SU-DHL-6 (cell line): ENCODE data around the gene NFAT5.

Experiments used
- H2AFZ ChIP-seq: fragments of 200-600 bp; sonication (generic); 2 replicates; pipeline ENCODE4 v1.6.1; 2014; ENCODE audit warnings: low read depth, mild to moderate bottlenecking, moderate library complexity, mixed read lengths, antibody characterized with exemption, low read length; ENCODE audit not compliant: severe bottlenecking
- H3F3A ChIP-seq: fragments of 200-600 bp; shearing (Covaris generic); 2 replicates; pipeline ENCODE4 v1.6.0; 2016; ENCODE audit warnings: antibody characterized with exemption, mild to moderate bottlenecking; ENCODE audit not compliant: insufficient read depth
- H3K27ac ChIP-seq: fragments of 200-600 bp; sonication (generic); 2 replicates; pipeline ENCODE4 v1.5.1; 2016; ENCODE audit warnings: low read depth, mild to moderate bottlenecking, low read length, moderate library complexity, mixed read lengths
- H3K27me3 ChIP-seq: fragments of 200-600 bp; sonication (generic), shearing (Covaris generic); 2 replicates; pipeline ENCODE4 v1.6.0; 2014; ENCODE audit warnings: mild to moderate bottlenecking, low read length
- H3K36me3 ChIP-seq: fragments of 200-600 bp; sonication (generic); 2 replicates; pipeline ENCODE4 v1.6.1; 2014; ENCODE audit warnings: mild to moderate bottlenecking, low read length, mixed read lengths
- H3K4me2 ChIP-seq: fragments of 300-600, 200-600 bp; shearing (Covaris generic), sonication (generic); 2 replicates; pipeline ENCODE4 v1.6.0; 2014; ENCODE audit warnings: low read length, low read depth, mild to moderate bottlenecking; ENCODE audit not compliant: poor library complexity, severe bottlenecking
- H3K4me3 ChIP-seq: fragments of 200-600 bp; sonication (generic); 2 replicates; pipeline ENCODE4 v1.5.1; 2014; ENCODE audit warnings: antibody characterized with exemption, low read length, mild to moderate bottlenecking, mixed read lengths; ENCODE audit not compliant: insufficient read depth, poor library complexity, severe bottlenecking
- H3K79me2 ChIP-seq: fragments of 200-600 bp; sonication (generic); 2 replicates; pipeline ENCODE4 v1.6.1; 2014; ENCODE audit warnings: mild to moderate bottlenecking, low read length, moderate library complexity; ENCODE audit not compliant: insufficient read depth
- H3K9ac ChIP-seq: fragments of 200-600 bp; sonication (generic); 2 replicates; pipeline ENCODE4 v1.7.0; 2014; ENCODE audit warnings: mild to moderate bottlenecking, low read length
- H3K9me2 ChIP-seq: fragments of 200-600 bp; sonication (generic); replicated peaks from 2 replicates; pipeline ENCODE4 v1.6.1; 2014; ENCODE audit warnings: low read length; ENCODE audit not compliant: insufficient read depth
- H3K9me3 ChIP-seq: fragments of 200-600 bp; sonication (generic); 2 replicates; pipeline ENCODE4 v1.6.1; 2014; ENCODE audit warnings: low read length, mixed read lengths; ENCODE audit not compliant: insufficient read depth
- H4K20me1 ChIP-seq: fragments of 200-600 bp; sonication (generic); 2 replicates; pipeline ENCODE4 v1.6.1; 2014; ENCODE audit warnings: low read depth, mild to moderate bottlenecking, antibody characterized with exemption, low read length, moderate library complexity, mixed read lengths
- EZH2phosphoT487 ChIP-seq: fragments of 200-600 bp; sonication (generic), shearing (Covaris generic); conservative IDR thresholded peaks from 2 replicates; pipeline ENCODE4 v1.6.1; 2018; ENCODE audit warnings: mild to moderate bottlenecking, antibody characterized with exemption, low read length, moderate library complexity, mixed read lengths
- TF ChIP-seq, protein P1 (sequence below): fragments of 200-600 bp; sonication (generic); IDR thresholded peaks from one replicate; pipeline ENCODE4 v1.5.1; 2017; ENCODE audit warnings: antibody characterized with exemption, mild to moderate bottlenecking, low read length, moderate library complexity; ENCODE audit not compliant: insufficient read depth, poor library complexity, severe bottlenecking

NFAT5 gene

DNA sequence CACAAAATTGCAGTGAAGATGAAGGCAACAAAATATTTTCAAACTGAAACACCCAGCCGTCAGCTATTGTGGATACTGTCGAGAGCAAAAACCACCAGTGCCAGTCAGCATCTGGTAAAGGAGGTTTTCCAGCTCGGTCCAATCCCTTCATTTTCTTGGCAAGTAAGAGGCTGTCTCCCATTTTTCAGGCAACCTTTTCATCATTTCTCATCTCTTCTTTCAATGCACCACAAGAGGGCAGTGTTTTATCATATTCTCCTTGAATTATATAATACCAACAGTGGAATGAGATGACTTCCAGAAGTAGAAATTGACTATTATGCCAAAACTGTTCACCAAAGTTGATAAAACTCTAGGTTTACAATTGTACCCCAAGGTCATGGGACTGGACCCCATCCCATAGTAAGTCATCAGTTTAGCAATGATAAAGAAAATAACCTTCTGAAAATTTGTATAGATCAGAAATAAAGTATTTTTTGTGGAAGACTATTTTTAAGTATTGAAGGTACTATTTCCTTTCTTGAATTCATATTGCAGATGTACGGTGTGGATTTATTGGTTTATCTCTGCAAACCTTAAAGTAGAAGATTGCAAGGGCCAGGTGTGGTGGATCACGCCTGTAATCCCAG is 143.8 kb downstream of the NFAT5 start:
- H3K9me3 ChIP-seq: no peaks in the 10 kb centered on the region
- H3K36me3 ChIP-seq: no peaks in the 10 kb centered on the region
- no peaks in the 10 kb centered on the region for H3F3A ChIP-seq
- H2AFZ ChIP-seq: peak overlapping the region; percentile 3
- H3K4me2 ChIP-seq: no peak overlapping the region
- no peaks in the 10 kb centered on the region for H3K79me2 ChIP-seq
- no peak overlapping the region for H3K4me3 ChIP-seq
- no peak overlapping the region for H3K27ac ChIP-seq
- H3K27me3 ChIP-seq: no peaks in the 10 kb centered on the region
- no peak overlapping the region for H3K9ac ChIP-seq
- TF ChIP-seq, protein P1, sequence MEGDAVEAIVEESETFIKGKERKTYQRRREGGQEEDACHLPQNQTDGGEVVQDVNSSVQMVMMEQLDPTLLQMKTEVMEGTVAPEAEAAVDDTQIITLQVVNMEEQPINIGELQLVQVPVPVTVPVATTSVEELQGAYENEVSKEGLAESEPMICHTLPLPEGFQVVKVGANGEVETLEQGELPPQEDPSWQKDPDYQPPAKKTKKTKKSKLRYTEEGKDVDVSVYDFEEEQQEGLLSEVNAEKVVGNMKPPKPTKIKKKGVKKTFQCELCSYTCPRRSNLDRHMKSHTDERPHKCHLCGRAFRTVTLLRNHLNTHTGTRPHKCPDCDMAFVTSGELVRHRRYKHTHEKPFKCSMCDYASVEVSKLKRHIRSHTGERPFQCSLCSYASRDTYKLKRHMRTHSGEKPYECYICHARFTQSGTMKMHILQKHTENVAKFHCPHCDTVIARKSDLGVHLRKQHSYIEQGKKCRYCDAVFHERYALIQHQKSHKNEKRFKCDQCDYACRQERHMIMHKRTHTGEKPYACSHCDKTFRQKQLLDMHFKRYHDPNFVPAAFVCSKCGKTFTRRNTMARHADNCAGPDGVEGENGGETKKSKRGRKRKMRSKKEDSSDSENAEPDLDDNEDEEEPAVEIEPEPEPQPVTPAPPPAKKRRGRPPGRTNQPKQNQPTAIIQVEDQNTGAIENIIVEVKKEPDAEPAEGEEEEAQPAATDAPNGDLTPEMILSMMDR: peak; percentile 58
- TF ChIP-seq EZH2phosphoT487: no peak
- H4K20me1 ChIP-seq: no peaks in the 10 kb centered on the region
- no peaks in the 10 kb centered on the region for H3K9me2 ChIP-seq

DNA sequence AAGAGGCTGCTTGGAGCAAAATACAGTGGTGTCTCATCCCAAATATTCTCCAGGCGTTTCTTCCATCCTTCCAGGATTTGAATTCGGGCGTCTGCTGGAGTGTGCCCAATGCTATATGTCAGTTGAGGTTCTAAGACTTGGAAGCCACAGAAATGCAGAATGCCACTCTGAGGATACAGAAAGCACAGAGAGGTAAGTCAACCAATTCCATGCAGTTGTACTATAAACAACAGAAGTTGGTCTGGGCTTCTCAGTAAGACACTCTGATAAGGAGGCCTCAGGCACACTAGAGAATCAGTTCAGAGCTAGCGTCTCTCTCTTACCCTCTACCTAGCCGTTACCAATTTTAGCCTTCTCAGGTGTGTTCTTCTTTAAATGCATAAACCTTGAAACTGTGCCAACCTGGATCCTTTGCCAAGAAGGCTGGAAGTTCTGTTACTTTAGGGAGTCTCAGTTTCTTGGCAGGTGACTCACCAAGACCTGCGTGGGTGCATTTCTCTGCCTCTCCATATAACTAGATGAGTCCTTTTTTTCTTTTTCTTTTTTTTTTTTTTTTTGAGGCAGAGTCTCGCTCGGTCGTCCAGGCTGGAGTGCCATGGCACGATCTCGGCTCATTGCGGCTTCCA is 145.5 kb downstream of the NFAT5 start:
- Histone ChIP-seq H3K36me3 (no peaks in the 10 kb centered on the region), H3K4me2 (no peak overlapping the region), H3K27ac (no peak overlapping the region)

DNA sequence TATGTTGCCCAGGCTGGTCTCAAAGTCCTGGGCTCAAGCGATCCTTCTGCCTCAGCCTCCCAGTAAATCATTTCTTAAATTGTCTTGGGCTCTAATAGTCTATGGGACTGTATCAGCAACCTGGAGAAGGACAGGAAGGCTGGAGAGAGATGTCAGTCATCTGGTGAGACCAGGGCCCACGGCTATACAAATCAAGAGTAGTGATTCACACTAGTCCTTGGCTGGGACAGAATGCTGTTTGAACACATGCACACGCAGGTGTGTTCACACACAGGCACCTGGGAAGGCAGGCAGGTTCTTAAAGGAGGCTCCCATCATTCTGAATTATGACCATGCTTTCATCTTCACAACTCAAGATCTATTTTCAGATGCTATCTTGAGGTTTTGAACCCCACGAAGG is 146.5 kb downstream of the NFAT5 start:
- H3K9ac ChIP-seq: no peak overlapping the region
- TF ChIP-seq, protein P1: no peak
- TF ChIP-seq EZH2phosphoT487: no peak
- no peaks in the 10 kb centered on the region for H3F3A ChIP-seq
- H3K79me2 ChIP-seq: no peaks in the 10 kb centered on the region
- no peaks in the 10 kb centered on the region for H3K27me3 ChIP-seq
- no peak overlapping the region for H3K27ac ChIP-seq
- no peak overlapping the region for H3K4me2 ChIP-seq
- H4K20me1 ChIP-seq: no peaks in the 10 kb centered on the region
- H3K4me3 ChIP-seq: no peak overlapping the region
- H3K9me2 ChIP-seq: no peaks in the 10 kb centered on the region
- no peaks in the 10 kb centered on the region for H3K9me3 ChIP-seq
- no peak overlapping the region for H2AFZ ChIP-seq
- H3K36me3 ChIP-seq: no peaks in the 10 kb centered on the region

More for the DNA sequence above, 145.5 kb downstream of the NFAT5 start:
- Histone ChIP-seq H2AFZ (no peak overlapping the region), H3F3A (no peaks in the 10 kb centered on the region), H4K20me1 (no peaks in the 10 kb centered on the region), H3K79me2 (no peaks in the 10 kb centered on the region), H3K9me3 (no peaks in the 10 kb centered on the region), H3K9ac (no peak overlapping the region), H3K4me3 (no peak overlapping the region), H3K9me2 (no peaks in the 10 kb centered on the region), H3K27me3 (no peaks in the 10 kb centered on the region)
- TF ChIP-seq, protein P1: no peak
- TF ChIP-seq EZH2phosphoT487: no peak
